Esophagus muscularis mucosa (tissue), 4 donors: ENCODE data around the gene ZNF135. TPM values are rescaled to one million over a fixed set of nuclear protein-coding genes. Genes with fewer than 3 reads are reported as not detected.

Experiments
- DNase-seq: peaks from one replicate; pipeline ENCODE4 v3.0.0-alpha.2; 2017; ENCODE audit errors: extremely low spot score
- H3K27ac ChIP-seq, 4 donors: fragments of 200-600 bp; sonication (generic); replicated peaks in 1 of 4; 1 replicate in 3 of 4; 2 replicates in 1 of 4; pipeline ENCODE4 v1.5.1; 2016 to 2019; ENCODE audit warnings: mild to moderate bottlenecking in 1 of 4
- H3K27me3 ChIP-seq, 4 donors: fragments of 200-600 bp; sonication (generic); one replicate each; pipeline versions ENCODE4 v1.5.1 to v1.6.0; 2016 to 2019
- H3K36me3 ChIP-seq, 4 donors: fragments of 200-600 bp; sonication (generic); one replicate each; pipeline ENCODE4 v1.5.1; 2016 to 2019
- H3K4me1 ChIP-seq, 4 donors: fragments of 200-600 bp; sonication (generic); one replicate each; pipeline ENCODE4 v1.5.1; 2016 to 2019
- H3K4me3 ChIP-seq, 4 donors: fragments of 200-600 bp; sonication (generic); 1 replicate in 2 of 4; 2 replicates in 2 of 4; pipeline ENCODE4 v1.5.1; 2016 to 2019; ENCODE audit warnings: mild to moderate bottlenecking in 4 of 4, moderate library complexity in 1 of 4
- H3K9me3 ChIP-seq, 4 donors: fragments of 200-600 bp; sonication (generic); 1 replicate in 3 of 4; 2 replicates in 1 of 4; pipeline ENCODE4 v1.5.1; 2016 to 2019
- CTCF ChIP-seq, 3 experiments: fragments of 200-600 bp in 2 of 3; fragments of 450-650 bp in 1 of 3; sonication (generic) in 2 of 3; IDR thresholded peaks; one replicate each; pipeline ENCODE4 v1.5.1; 2017 to 2019; ENCODE audit warnings: antibody characterized with exemption in 3 of 3, mild to moderate bottlenecking in 2 of 3, moderate library complexity in 1 of 3
- EP300 ChIP-seq: sonication (generic); formaldehyde crosslinking; IDR thresholded peaks from one replicate; pipeline ENCODE4 v1.6.1; 2017; ENCODE audit warnings: antibody characterized with exemption
- POLR2A ChIP-seq: fragments of 450-650 bp; IDR thresholded peaks from one replicate; pipeline ENCODE4 v1.6.1; 2017; ENCODE audit warnings: antibody characterized with exemption, moderate library complexity, mild to moderate bottlenecking, low read depth
- POLR2AphosphoS5 ChIP-seq, 2 donors: sonication (generic); formaldehyde crosslinking; IDR thresholded peaks; one replicate each; pipeline ENCODE4 v1.6.1; 2017; ENCODE audit warnings: antibody characterized with exemption in 2 of 2
- WGBS: methylation state at CpG from one replicate; pipeline ENCODE4 v1.1.5; 2018; 5-methylcytosine and 5-hydroxymethylcytosine counted together
- intact Hi-C: fragments of 100-400 bp; cut with DNase I; formaldehyde crosslinking; loops from one replicate; pipeline ENCODE4 v1.15.1; 2023
- total RNA-seq, 4 donors: library from RNA; depleted of rRNA; stranded (reverse); fragments of >200 nt; gene quantifications; one replicate each; pipeline versions ENCODE4 v1.1.0 to v1.2.1, GENCODE V29; 2016

The ZNF135 gene
- total RNA-seq, 4 donors from 2014 or later, result 5.1 to 9.1 (median 6.6) TPM

GRCh38 chr19:58038688-58039204 lies 20.3 kb upstream of the ZNF135 start:
- H3K4me3 ChIP-seq, result no peak overlapping the region
- peaks cover 3 to 18% (median 11%) of the 10 kb centered on the region in 4 donors for H3K4me1 ChIP-seq
- H3K27me3 ChIP-seq, result peaks cover 0 to 64% (median 2%) of the 10 kb centered on the region in 4 donors
- no peak for TF ChIP-seq EP300
- no peaks in the 10 kb centered on the region for H3K36me3 ChIP-seq
- H3K27ac ChIP-seq, result no peak overlapping the region
- H3K9me3 ChIP-seq, result peaks cover 0 to 73% (median 41%) of the 10 kb centered on the region in 4 donors
- DNase-seq, result no peak
- intact Hi-C loops, result no loop called here
- WGBS, result 43% methylated on average over 7 of the region's 8 CpGs

- Histone ChIP-seq H3K4me3 (no peak overlapping the region), H3K9me3 (peaks cover 0 to 78% (median 54%) of the 10 kb centered on the region in 4 donors), H3K27me3 (peaks cover 0 to 47% (median 0%) of the 10 kb centered on the region in 4 donors), H3K4me1 (peaks cover 0 to 9% (median 4%) of the 10 kb centered on the region in 4 donors), H3K36me3 (no peaks in the 10 kb centered on the region), H3K27ac (no peak overlapping the region)
- 91% methylated on average over 18 of the region's 21 CpGs for WGBS
- DNase-seq, result no peak
- intact Hi-C loops, result no loop called here
- TF ChIP-seq POLR2A (no peak), POLR2AphosphoS5 (IDR thresholded peaks at IDR 0.05) (no peak), CTCF (IDR thresholded peaks at IDR 0.05) (no peak), EP300 (no peak)
Measured at GRCh38 chr19:58040751-58041525, 18.1 kb upstream of the ZNF135 start.

GRCh38 chr19:58042495-58043340 lies 16.4 kb upstream of the ZNF135 start:
- Histone ChIP-seq H3K27me3 (peaks cover 0 to 34% (median 0%) of the 10 kb centered on the region in 4 donors), H3K36me3 (no peaks in the 10 kb centered on the region), H3K27ac (no peak overlapping the region), H3K4me3 (no peak overlapping the region), H3K9me3 (peaks cover 0 to 89% (median 64%) of the 10 kb centered on the region in 4 donors), H3K4me1 (peaks cover 0 to 7% (median 3%) of the 10 kb centered on the region in 4 donors)
- TF ChIP-seq POLR2A (no peak), CTCF (IDR thresholded peaks at IDR 0.05) (no peak), EP300 (no peak), POLR2AphosphoS5 (IDR thresholded peaks at IDR 0.05) (no peak)
- DNase-seq, result no peak
- 71% methylated on average over 28 of the region's 54 CpGs for WGBS
- intact Hi-C loops, result no loop called here

GRCh38 chr19:58044391-58044790 lies 14.7 kb upstream of the ZNF135 start:
- DNase-seq, result no peak
- WGBS, result 66% methylated on average over 18 of the region's 42 CpGs

More at GRCh38 chr19:58044391-58044790, 14.7 kb upstream of the ZNF135 start:
- H3K36me3 ChIP-seq, result no peaks in the 10 kb centered on the region
- H3K9me3 ChIP-seq, result peaks cover 0 to 88% (median 71%) of the 10 kb centered on the region in 4 donors
- peaks cover 0 to 20% (median 0%) of the 10 kb centered on the region in 4 donors for H3K27me3 ChIP-seq
- no peak overlapping the region for H3K4me3 ChIP-seq
- no peak overlapping the region for H3K27ac ChIP-seq
- TF ChIP-seq EP300 (no peak), POLR2AphosphoS5 (IDR thresholded peaks at IDR 0.05) (no peak), POLR2A (no peak), CTCF (IDR thresholded peaks at IDR 0.05) (no peak)
- intact Hi-C loops, result no loop called here
- no peaks in the 10 kb centered on the region for H3K4me1 ChIP-seq
